ENCODE measurements around the gene CCDC92. TPM values are rescaled to one million over a fixed set of nuclear protein-coding genes. Genes with fewer than 3 reads are reported as not detected.

Gene CCDC92
- total RNA-seq, 4 donors from 2014 or later: 7.4 to 67.3 (median 32.8) TPM

- no peaks in the 10 kb centered on the region for H3K4me1 ChIP-seq
- H3K4me3 ChIP-seq: no peak overlapping the region
- intact Hi-C loops (cut with DNase I; ENCODE audit: low total_unique reads): no loop called here
- TF ChIP-seq POLR2A (IDR thresholded peaks at IDR 0.05) (no peak), CTCF (IDR thresholded peaks at IDR 0.05) (no peak)
- H3K36me3 ChIP-seq: no peaks in the 10 kb centered on the region
- no peak overlapping the region for H3K27ac ChIP-seq
- H3K9me3 ChIP-seq: no peaks in the 10 kb centered on the region
- H3K27me3 ChIP-seq: no peaks in the 10 kb centered on the region
- DNase-seq: no peak
Observed at GRCh38 chr12:123935956-123936355, 36.7 kb downstream of the CCDC92 start.

DNA sequence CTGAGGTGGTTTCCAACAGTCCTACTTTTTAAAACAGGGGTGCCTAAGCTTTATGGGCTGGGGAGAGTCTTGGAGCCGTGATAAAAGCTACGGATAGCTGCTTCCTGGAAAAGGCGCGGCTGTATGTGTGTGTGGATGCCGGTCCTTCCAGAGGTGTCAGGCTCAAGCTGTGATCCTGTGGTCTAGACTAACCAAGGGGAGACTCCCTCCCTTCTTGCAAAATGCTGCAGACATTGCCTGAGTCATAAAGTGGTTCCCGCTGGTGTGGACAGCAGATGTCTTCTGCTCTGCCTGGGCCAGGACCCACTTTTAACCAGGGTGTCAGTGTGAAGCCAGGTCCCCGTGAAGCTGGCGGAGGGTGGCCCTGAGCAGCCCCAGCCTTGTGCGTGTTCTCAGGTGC lies 37.8 kb downstream of the CCDC92 start:
- intact Hi-C loops (cut with DNase I; ENCODE audit: low total_unique reads): no loop called here
- TF ChIP-seq CTCF (IDR thresholded peaks at IDR 0.05) (no peak), POLR2A (IDR thresholded peaks at IDR 0.05) (no peak)
- H3K4me3 ChIP-seq: no peak overlapping the region

GRCh38 chr12:123934016-123934620 lies 38.5 kb downstream of the CCDC92 start:
- no peaks in the 10 kb centered on the region for H3K27me3 ChIP-seq
- H3K27ac ChIP-seq: no peak overlapping the region
- intact Hi-C loops (cut with DNase I; ENCODE audit: low total_unique reads): no loop called here
- no peak for DNase-seq
- no peaks in the 10 kb centered on the region for H3K4me1 ChIP-seq
- no peak for TF ChIP-seq POLR2A (IDR thresholded peaks at IDR 0.05)
- no peak for TF ChIP-seq CTCF (IDR thresholded peaks at IDR 0.05)
- H3K9me3 ChIP-seq: no peaks in the 10 kb centered on the region
- H3K36me3 ChIP-seq: no peaks in the 10 kb centered on the region
- H3K4me3 ChIP-seq: no peak overlapping the region

More for the DNA sequence above, 37.8 kb downstream of the CCDC92 start:
- Histone ChIP-seq H3K27ac (no peak overlapping the region), H3K27me3 (no peaks in the 10 kb centered on the region), H3K4me1 (no peaks in the 10 kb centered on the region), H3K9me3 (no peaks in the 10 kb centered on the region), H3K36me3 (no peaks in the 10 kb centered on the region)
- no peak for DNase-seq

DNA sequence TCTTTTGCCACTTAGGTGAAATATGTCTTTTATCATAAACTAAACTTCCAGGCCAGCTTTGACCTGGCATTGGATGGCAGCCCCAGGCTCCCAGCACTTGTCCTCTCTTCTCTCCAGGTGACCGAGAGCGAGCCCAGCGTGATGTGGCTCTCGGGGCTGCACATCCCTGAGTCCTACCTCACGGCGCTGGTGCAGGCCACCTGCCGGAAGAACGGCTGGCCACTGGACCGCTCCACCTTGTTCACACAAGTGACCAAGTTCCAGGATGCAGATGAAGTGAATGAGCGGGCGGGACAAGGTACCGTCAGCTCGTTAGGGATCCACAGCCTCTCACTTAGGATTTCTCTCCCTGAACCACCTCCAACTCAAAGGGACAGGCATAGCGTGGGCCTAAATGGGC lies 39.4 kb downstream of the CCDC92 start:
- Histone ChIP-seq H3K36me3 (no peaks in the 10 kb centered on the region), H3K4me3 (no peak overlapping the region), H3K4me1 (no peaks in the 10 kb centered on the region), H3K27me3 (no peaks in the 10 kb centered on the region), H3K27ac (no peak overlapping the region), H3K9me3 (no peaks in the 10 kb centered on the region)
- intact Hi-C loops (cut with DNase I; ENCODE audit: low total_unique reads): no loop called here
- no peak for TF ChIP-seq POLR2A (IDR thresholded peaks at IDR 0.05)
- TF ChIP-seq CTCF (IDR thresholded peaks at IDR 0.05): no peak
- DNase-seq: no peak

DNA sequence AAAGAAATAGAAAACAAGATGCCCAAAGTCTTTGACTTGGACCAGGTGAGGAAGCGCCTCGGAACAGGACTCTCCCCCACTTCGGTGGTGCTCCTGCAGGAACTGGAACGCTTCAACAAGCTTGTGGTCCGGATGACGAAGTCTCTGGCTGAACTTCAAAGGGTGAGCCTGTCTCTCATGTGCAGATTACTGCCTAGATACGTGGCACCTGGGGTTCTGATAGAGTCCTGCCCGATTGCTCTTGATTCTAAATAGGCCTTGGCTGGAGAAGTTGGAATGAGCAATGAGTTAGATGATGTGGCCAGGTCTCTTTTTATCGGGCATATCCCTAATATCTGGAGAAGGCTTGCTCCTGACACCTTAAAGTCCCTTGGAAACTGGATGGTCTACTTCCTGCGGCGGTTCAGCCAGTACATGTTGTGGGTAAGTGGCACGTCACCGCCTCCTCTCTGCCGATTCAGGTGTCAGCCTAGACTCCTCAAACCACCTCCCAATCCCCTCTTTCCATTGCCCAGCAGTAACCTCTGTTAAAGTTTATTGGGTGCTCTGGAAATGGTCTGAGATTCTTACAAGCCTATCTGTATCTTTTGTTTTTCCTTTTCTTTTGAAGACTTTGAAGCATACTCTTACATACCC lies 40.8 kb downstream of the CCDC92 start:
- DNase-seq: peak in 1 of 2 donors; percentile 34
- Histone ChIP-seq H3K4me3 (no peak overlapping the region), H3K4me1 (no peaks in the 10 kb centered on the region), H3K9me3 (no peaks in the 10 kb centered on the region), H3K27ac (no peak overlapping the region), H3K36me3 (no peaks in the 10 kb centered on the region), H3K27me3 (no peaks in the 10 kb centered on the region)
- TF ChIP-seq POLR2A (IDR thresholded peaks at IDR 0.05) (no peak), CTCF (IDR thresholded peaks at IDR 0.05) (no peak)
- intact Hi-C loops (cut with DNase I; ENCODE audit: low total_unique reads): no loop called here

Data from uterus (tissue), 4 donors.